GM18909 (cell line): ENCODE measurements around the gene EPHB6.

Experiments used
- ATAC-seq: cut with Tn5 transposase; IDR thresholded peaks from one replicate; pipeline ENCODE4 v1.9.1; 2021; ENCODE audit warnings: mild to moderate bottlenecking; ENCODE audit not compliant: unreplicated experiment, poor library complexity

Gene EPHB6

GRCh38 chr7:142832417-142832816, 22.5 kb upstream of the EPHB6 start:
- ATAC-seq: no peak

DNA sequence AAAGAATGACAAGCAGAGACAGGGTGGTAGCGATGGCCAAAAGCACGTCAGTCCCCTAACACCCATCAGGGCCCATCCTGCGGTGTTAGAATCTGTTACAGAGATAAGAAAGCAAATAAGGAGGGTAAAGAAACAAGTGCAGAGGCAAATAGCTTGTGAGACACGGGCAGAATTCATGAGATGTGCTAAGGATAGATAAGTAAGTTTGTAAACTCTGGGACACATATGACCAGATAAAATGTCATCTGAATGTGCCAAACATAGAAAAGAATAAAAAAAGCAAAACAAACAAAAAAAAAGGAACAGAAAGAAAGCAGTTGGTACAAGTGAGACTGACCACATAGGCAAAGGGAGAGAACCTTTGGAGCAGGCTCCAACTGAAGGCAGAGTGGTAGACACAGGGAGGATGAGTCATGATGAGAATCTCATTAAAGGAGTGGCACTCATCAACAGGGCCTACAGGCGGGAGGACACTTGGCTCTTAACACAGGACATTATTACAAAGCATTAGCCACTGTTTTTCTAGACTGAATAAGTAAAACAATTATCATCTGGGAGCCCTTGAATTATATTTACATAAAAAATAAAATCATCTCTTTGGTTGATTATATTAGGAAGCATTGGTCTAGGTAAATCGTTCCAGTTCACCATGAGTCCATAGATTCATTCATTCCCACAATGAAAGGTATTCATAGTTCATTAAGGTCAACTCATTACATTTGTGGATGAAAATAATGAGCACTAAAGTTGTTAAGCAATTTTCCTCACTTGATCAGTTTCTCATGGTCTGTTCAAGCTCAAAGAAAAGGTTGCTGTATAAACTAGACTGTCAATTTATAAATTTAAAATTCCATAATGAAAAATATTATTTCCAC, 21.5 kb upstream of the EPHB6 start:
- peak; percentile 79 for ATAC-seq

- no peak for ATAC-seq
Observed at GRCh38 chr7:142835487-142835886, 19.4 kb upstream of the EPHB6 start.

DNA sequence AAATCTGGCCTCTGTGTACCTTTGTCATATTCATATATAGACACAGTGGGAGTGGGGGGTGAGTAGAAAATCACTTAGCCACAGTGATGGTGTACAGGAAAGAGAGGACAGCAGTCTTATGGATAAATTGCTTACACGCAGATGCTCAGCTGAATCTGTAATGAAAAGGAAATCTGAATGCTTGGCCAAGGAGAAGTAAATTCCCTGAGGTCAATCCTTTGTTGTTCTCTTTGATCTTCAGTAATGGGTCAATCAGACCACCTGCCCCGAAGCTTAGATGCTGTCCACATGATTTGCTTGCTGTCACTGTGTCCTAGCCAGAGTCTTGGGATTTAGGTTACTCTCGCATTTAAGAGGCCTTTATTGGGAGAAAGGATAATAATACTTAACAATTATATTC, 18.4 kb upstream of the EPHB6 start:
- no peak for ATAC-seq

GRCh38 chr7:142838461-142839213, 16.2 kb upstream of the EPHB6 start:
- no peak for ATAC-seq

GRCh38 chr7:142842251-142842766, 12.6 kb upstream of the EPHB6 start:
- ATAC-seq: no peak

- ATAC-seq: no peak
Observed at GRCh38 chr7:142847353-142847752, 7.5 kb upstream of the EPHB6 start.

DNA sequence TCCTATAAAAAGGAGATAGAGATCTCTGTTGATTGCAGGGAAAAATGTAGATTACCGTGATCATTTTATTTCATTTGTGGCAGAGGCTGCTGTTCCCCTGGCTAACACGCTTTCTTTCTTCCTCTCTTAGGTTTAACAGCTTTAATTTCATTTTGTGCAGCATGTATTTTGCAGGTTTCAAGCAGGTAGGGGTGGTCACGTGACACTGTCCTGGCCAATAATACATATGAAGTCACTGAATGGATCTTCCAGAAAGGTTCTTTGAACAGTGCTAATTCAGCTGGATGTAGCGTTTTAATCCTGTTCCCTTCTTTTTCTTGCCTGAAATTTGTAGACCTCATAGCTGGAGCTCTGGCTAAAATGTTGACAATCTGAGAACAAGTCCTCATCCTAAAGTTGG, 3.6 kb upstream of the EPHB6 start:
- no peak for ATAC-seq

GRCh38 chr7:142851919-142852318, 3.0 kb upstream of the EPHB6 start:
- ATAC-seq: no peak

DNA sequence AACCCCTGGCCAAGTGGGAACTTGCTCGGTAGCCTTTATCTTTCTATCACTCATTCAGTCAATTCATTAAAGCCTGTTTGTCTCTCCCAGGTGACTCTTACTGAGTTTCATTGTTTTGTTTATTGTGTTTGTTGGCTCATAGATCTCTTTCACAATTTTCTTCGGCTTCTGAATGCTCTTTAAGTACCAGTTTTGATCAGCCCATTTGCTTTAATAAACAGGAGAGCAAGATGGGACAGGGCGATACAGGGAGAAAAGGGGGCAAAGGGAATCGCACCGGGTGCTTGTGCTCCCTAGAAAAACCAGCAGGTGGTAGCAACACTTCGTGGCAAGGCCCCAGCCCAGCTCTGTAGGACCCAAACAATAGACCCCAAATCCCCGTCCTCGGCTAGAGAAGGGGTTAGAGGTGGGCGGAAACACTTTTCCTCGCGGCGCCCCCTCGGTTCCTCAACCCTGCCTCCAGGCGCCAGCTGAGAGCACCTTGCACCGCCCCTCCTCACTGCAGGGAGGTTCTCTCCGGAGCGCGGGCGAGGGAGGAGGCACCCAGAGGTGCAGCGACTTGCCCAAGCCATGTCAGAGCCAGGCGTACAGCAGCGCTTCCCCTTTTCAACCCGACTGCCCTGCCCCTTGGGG, 1.0 kb upstream of the EPHB6 start:
- ATAC-seq: peak; percentile 92

GRCh38 chr7:142855114-142855743, 353 bp downstream of the EPHB6 start:
- peak; percentile 3 for ATAC-seq

GRCh38 chr7:142855756-142856564, 1.1 kb downstream of the EPHB6 start:
- no peak for ATAC-seq

GRCh38 chr7:142856565-142857245, 1.8 kb downstream of the EPHB6 start:
- no peak for ATAC-seq

DNA sequence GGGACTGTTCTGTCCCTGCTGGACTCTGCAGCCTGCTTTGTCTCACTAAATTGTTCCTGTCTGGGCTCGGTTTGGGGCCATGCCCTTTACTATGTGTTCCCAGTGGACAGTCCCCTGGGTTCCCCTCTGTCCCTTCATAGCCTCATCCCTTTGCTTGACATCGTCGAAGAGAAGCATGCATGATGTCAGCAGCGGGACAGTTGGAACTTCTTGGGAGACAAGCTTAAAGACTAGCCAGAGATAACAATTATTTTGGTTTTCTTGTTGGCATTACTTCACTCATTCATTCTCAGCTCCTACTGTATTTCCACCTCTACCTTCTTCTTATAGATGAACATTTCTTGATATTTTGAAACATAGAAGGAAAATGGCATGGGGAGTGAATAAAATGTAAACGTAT, 2.7 kb downstream of the EPHB6 start:
- ATAC-seq: no peak

- no peak for ATAC-seq
Observed at GRCh38 chr7:142859411-142859810, 4.5 kb downstream of the EPHB6 start.

DNA sequence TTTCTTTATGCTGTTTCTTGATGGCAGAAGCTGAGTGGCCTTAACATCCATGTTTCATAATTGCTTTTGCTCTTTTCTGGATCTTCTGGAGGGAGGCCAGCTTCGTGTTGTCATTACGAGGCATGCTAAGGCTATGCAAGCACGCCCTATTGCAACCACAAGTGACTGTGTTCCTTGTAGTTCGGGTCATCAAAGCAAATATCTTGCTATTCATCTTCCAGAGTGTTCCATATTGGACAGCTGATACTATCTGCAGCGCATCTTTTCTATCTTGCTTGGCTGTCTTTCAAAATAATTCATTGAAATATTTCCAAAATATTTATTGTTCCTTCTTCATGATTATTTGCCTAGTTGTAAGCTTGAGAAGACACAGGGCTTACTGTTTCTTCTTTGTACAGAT, 5.0 kb downstream of the EPHB6 start:
- no peak for ATAC-seq

DNA sequence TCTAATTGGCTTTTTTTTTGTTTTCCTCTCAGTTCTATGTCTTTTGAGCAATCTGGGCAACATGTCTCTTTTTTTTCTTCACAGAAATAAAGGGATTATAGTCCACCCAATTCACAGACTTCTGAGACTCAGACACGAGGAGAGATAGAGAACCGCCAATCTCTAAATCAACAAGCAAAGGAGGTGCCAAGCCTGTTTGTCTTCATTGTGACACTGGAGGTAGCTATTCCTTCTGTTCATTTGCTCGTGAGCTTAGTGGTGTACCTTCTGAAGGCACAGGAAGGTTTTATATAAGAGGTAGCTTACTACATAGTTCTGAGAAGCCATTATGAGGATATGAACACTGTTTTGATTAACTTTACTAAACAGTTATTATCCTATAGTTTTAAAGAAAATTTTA, 6.1 kb downstream of the EPHB6 start:
- no peak for ATAC-seq

DNA sequence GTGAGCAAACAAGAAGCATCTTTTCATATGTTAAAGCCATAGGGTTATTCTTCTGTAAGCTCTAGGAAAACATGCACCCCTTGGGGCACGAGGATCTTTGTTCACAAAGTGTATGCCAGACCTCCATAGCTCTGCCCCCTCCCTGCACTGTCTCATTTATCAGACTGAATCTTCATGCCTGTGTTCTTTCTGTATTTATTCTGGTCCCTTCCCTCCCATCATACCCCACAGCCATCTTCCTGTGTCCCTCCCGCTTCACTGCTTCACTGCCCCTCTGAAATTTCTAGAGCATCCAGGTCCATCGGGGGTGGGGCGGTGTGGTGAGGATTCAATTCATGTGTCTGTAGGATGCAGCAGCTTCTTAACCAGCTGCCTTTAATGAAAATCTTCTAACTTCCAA, 7.5 kb downstream of the EPHB6 start:
- ATAC-seq: no peak

DNA sequence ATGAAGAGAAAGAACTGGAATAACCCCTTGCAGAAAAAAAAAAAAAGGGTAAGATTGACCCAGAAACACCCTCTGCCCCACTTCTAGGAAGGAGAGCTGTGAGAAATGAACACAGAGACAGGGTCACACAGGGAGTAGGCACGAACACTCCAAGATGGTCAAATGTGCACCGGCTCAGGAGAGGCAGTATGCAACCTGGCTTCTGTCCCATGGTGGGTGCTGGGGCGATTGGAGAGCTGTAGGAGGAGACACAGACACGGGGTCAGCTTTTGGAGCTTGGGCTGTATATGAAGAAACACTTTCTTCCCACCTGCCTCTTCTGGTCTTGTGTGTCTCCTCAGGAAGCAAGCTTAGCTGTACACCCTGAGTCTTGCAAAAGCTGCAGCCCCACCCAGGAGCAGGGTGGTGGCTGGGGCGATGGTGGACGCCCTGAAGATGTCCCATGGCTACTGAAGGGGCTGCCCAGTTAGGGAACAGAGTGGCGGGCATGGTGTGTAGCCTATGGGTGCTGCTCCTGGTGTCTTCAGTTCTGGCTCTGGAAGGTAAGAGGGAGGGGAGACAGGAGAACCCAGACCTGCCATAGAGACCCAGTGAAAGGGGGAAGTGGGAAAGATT, 8.0 kb downstream of the EPHB6 start:
- no peak for ATAC-seq
